Stomach (tissue), 9 donors: ENCODE measurements around the gene SPRY1. TPM values are rescaled to one million over a fixed set of nuclear protein-coding genes. Genes with fewer than 3 reads are reported as not detected.

Source experiments
- DNase-seq, 2 donors: peaks; one replicate each; pipeline versions ENCODE4 v3.0.0 to v3.0.0-alpha.2; 2013 to 2019
- H3K27ac ChIP-seq, 5 donors: fragments of 200-600 bp in 4 of 5; sonication (generic) in 4 of 5; one replicate each; pipeline ENCODE4 v1.5.1; 2013 to 2019; ENCODE audit warnings: mild to moderate bottlenecking in 1 of 5, moderate library complexity in 1 of 5
- H3K27me3 ChIP-seq, 3 donors: fragments of 200-600 bp; sonication (generic); one replicate each; pipeline ENCODE4 v1.5.1; 2017 to 2019; ENCODE audit warnings: mixed run types in 1 of 3
- H3K36me3 ChIP-seq, 4 donors: fragments of 200-600 bp; sonication (generic); 1 replicate in 3 of 4; 2 replicates in 1 of 4; pipeline ENCODE4 v1.5.1; 2016 to 2019
- H3K4me1 ChIP-seq, 4 donors: fragments of 200-600 bp; sonication (generic); one replicate each; pipeline ENCODE4 v1.5.1; 2016 to 2019
- H3K4me3 ChIP-seq, 4 donors: fragments of 200-600 bp; sonication (generic) in 3 of 4; one replicate each; pipeline ENCODE4 v1.5.1; 2016 to 2019; ENCODE audit warnings: mild to moderate bottlenecking in 1 of 4
- H3K9me3 ChIP-seq, 4 donors: fragments of 200-600 bp; sonication (generic); one replicate each; pipeline ENCODE4 v1.5.1; 2016 to 2019
- EP300 ChIP-seq: sonication (generic); formaldehyde crosslinking; IDR thresholded peaks from one replicate; pipeline ENCODE4 v1.6.1; 2017; ENCODE audit warnings: antibody characterized with exemption
- POLR2A ChIP-seq, 4 donors: fragments of 450-650 bp; IDR thresholded peaks; one replicate each; pipeline ENCODE4 v1.6.1; 2016; ENCODE audit warnings: antibody characterized with exemption in 4 of 4, control low read depth in 2 of 4, mild to moderate bottlenecking in 1 of 4, moderate library complexity in 1 of 4
- POLR2AphosphoS5 ChIP-seq, 3 donors: sonication (generic); formaldehyde crosslinking; IDR thresholded peaks; one replicate each; pipeline ENCODE4 v1.6.1; 2016; ENCODE audit warnings: antibody characterized with exemption in 3 of 3
- WGBS, 5 donors: extraction: QIAGEN DNeasy Blood & Tissue Kit in 3 of 5; methylation state at CpG; one replicate each; pipeline versions ENCODE4 v1.1.5 to v1.1.7; 2013 to 2018; 5-methylcytosine and 5-hydroxymethylcytosine counted together
- intact Hi-C: fragments of 100-400 bp; cut with DNase I; formaldehyde crosslinking; loops from one replicate; pipeline ENCODE4 v1.15.1; 2023; ENCODE audit warnings: low total_unique reads
- polyA plus RNA-seq, 3 donors: library from polyadenylated mRNA; stranded (reverse); fragments of 200-250 nt; gene quantifications; one replicate each; pipeline ENCODE4 v1.2.3, GENCODE V29; 2013
- total RNA-seq, 5 donors: library from RNA; depleted of rRNA; stranded (reverse); fragments of >200 nt; gene quantifications; one replicate each; pipeline versions ENCODE4 v1.1.0 to v1.2.3, GENCODE V29; 2014 to 2016
- TF ChIP-seq, protein P1 (sequence below), 7 experiments: fragments of 450-650 bp in 4 of 7; fragments of 200-600 bp in 3 of 7; sonication (generic) in 3 of 7; IDR thresholded peaks; one replicate each; pipeline ENCODE4 v1.5.1; 2016 to 2019; ENCODE audit warnings: antibody characterized with exemption in 7 of 7, control low read depth in 2 of 7, mild to moderate bottlenecking in 1 of 7
- donor health status: healthy with polysubstance abuse.
- donor health status: Bipolar disorder and iron deficiency.
- donor health status: healthy.

Gene SPRY1
- total and polyA plus RNA-seq, 8 donors = 15.7 to 85.2 (median 49.3) TPM

DNA sequence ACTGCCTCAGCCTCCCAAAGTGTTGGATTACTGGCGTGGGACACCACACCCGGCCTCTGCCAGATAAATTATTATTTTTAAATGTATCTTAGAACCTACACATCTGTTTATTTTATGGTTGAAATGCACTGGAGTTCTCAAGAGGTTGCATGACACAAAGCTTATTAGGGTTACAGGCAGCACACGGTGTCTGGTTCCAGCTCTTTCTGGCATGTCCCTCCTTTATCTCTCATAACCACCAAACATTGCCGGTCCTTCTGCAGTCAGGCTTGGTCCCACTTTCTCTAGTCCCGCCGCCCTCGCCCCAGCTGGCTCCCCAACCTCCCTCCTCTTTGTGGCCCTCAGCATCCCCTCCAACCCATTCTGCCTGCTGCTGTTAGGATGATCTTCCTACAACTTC, 39.7 kb upstream of the SPRY1 start:
- no peak overlapping the region for H3K4me3 ChIP-seq
- WGBS, 5 donors = 80 to 89% (median 84%) methylated on average over 7 of the region's 7 CpGs

DNA sequence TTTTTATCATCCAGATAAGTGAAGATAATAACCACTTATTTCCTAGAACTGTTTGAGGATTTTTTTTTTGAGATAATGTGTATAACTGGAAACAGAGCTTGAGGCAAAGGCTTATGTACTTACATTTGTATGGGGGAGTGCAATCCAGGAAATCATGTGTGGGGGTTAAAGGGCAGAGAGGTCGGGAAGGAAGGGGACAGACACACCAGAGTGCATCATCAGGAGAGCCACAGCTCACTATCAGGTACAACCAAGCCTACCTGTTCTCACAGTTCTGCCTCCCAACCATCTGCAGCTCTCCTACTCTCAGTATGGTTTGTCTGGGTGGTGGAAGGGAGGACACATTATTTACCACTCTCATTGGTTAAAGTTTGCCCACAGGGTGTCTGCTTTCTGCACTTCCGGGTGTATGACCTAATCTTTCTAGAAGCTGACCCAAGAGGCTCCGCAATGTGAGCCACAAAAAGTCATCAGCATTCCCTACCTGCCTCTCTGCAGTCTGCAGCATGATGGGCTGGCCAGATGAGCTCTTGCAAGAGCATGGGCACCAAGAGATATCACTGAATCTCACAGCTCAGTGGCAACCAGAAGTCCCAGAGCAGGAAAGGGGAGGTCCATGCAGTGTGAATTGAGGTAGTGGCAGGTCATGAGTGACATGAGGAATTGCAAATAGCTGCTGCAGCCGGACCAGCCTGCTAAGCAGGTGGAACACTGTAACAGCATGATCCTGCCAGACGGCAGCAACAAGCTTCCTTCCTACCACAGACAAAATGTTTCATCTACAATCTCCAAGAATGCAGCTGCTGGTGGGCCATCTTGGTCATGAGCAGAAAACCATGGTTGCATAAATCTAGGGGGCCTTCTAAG, 36.9 kb upstream of the SPRY1 start:
- Histone ChIP-seq H3K9me3 (no peaks in the 10 kb centered on the region), H3K4me3 (no peak overlapping the region), H3K27me3 (no peaks in the 10 kb centered on the region), H3K27ac (no peak overlapping the region), H3K4me1 (peaks cover 0 to 10% (median 6%) of the 10 kb centered on the region in 4 donors), H3K36me3 (no peaks in the 10 kb centered on the region)
- no peak for DNase-seq
- intact Hi-C loops = no loop called here
- WGBS, 5 donors = 55 to 74% (median 67%) methylated on average over 5 of the region's 5 CpGs
- TF ChIP-seq POLR2A (IDR thresholded peaks at IDR 0.05) (no peak), POLR2AphosphoS5 (IDR thresholded peaks at IDR 0.05) (no peak), EP300 (no peak)
- TF ChIP-seq, protein P1, sequence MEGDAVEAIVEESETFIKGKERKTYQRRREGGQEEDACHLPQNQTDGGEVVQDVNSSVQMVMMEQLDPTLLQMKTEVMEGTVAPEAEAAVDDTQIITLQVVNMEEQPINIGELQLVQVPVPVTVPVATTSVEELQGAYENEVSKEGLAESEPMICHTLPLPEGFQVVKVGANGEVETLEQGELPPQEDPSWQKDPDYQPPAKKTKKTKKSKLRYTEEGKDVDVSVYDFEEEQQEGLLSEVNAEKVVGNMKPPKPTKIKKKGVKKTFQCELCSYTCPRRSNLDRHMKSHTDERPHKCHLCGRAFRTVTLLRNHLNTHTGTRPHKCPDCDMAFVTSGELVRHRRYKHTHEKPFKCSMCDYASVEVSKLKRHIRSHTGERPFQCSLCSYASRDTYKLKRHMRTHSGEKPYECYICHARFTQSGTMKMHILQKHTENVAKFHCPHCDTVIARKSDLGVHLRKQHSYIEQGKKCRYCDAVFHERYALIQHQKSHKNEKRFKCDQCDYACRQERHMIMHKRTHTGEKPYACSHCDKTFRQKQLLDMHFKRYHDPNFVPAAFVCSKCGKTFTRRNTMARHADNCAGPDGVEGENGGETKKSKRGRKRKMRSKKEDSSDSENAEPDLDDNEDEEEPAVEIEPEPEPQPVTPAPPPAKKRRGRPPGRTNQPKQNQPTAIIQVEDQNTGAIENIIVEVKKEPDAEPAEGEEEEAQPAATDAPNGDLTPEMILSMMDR (IDR thresholded peaks at IDR 0.05) = no peak

More for the DNA sequence above, 39.7 kb upstream of the SPRY1 start:
- TF ChIP-seq POLR2AphosphoS5 (IDR thresholded peaks at IDR 0.05) = no peak
- TF ChIP-seq, protein P1 (IDR thresholded peaks at IDR 0.05) = no peak
- no peak for TF ChIP-seq POLR2A (IDR thresholded peaks at IDR 0.05)
- no peak for TF ChIP-seq EP300
- Histone ChIP-seq H3K9me3 (no peaks in the 10 kb centered on the region), H3K27me3 (no peaks in the 10 kb centered on the region), H3K36me3 (no peaks in the 10 kb centered on the region), H3K27ac (no peak overlapping the region), H3K4me1 (peaks cover 0 to 22% (median 11%) of the 10 kb centered on the region in 4 donors)
- DNase-seq = no peak
- intact Hi-C loops = no loop called here

DNA sequence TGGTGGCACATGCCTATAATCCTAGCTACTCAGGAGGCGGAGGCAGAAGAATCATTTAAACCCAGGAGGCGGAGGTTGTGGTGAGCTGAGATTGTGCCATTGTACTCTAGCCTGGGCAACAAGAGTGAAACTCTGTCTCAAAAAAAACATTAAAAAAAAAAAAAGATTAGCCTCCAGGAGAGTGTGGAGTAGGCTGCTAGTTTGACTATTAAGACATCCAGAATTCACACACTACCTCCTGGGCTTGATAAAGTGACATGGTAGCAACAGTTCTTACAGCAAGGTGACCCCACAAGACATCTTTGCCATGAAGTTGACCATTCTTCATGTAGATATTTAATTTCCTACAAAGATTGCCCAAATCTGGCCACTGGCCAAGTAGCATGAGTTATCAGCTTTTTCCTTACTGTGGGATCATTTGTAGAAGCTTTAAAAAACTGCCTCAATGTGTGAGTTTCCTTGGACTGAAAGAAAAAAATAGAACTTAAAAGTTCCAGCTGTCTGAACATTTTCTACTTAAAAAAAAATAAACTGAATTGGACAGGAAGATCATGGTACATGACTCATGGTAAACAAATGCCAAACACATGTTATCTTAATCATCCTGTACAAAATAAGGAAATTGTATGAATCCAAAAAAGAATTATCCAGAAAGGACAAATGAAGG, 35.3 kb upstream of the SPRY1 start:
- Histone ChIP-seq H3K4me3 (no peak overlapping the region), H3K4me1 (peaks cover 0 to 10% (median 6%) of the 10 kb centered on the region in 4 donors), H3K27me3 (no peaks in the 10 kb centered on the region), H3K27ac (peak overlapping the region in 4 of 5 donors; percentile 30 to 66 (median 38)), H3K36me3 (no peaks in the 10 kb centered on the region), H3K9me3 (no peaks in the 10 kb centered on the region)
- intact Hi-C loops = no loop called here
- 86 to 99% (median 95%) methylated on average over 2 of the region's 2 CpGs for WGBS, 5 donors
- peak in 1 of 2 donors; percentile 59 for DNase-seq
- TF ChIP-seq POLR2AphosphoS5 (IDR thresholded peaks at IDR 0.05) = no peak
- TF ChIP-seq POLR2A (IDR thresholded peaks at IDR 0.05) = no peak
- TF ChIP-seq, protein P1 (IDR thresholded peaks at IDR 0.05) = no peak
- no peak for TF ChIP-seq EP300

DNA sequence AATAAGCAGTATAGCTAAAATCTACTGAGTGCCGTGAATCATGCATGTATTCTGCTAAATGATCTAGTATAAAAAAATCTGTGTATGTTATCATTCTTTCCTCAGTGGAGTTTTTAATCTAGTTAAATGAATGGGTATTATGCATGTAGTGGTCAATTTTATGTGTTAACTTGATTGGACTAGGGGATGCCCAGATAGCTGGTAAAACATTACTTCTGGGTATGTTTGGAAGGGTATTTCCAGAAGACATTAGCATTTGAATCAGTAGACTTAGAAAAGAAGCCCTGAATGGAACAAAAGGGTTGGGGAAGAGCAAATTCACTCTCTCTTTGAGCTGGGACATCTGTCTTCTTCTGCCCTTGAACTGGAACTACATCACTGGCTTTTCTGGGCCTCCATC, 34.5 kb upstream of the SPRY1 start:
- H3K27ac ChIP-seq = peak overlapping the region in 1 of 5 donors; percentile 66
- H3K36me3 ChIP-seq = no peaks in the 10 kb centered on the region
- 88 to 96% (median 94%) methylated on average over 1 of the region's 1 CpG for WGBS, 5 donors
- H3K27me3 ChIP-seq = no peaks in the 10 kb centered on the region
- H3K9me3 ChIP-seq = no peaks in the 10 kb centered on the region
- no peak for TF ChIP-seq POLR2AphosphoS5 (IDR thresholded peaks at IDR 0.05)
- TF ChIP-seq, protein P1 (IDR thresholded peaks at IDR 0.05) = no peak
- TF ChIP-seq POLR2A (IDR thresholded peaks at IDR 0.05) = no peak
- TF ChIP-seq EP300 = no peak
- peaks cover 0 to 10% (median 6%) of the 10 kb centered on the region in 4 donors for H3K4me1 ChIP-seq
- DNase-seq = no peak
- no peak overlapping the region for H3K4me3 ChIP-seq
- intact Hi-C loops = no loop called here
